ENCODE results near the gene RTKN.
A peak's percentile ranks its signal among the peaks of the same experiment; 100 is the strongest.
"Not testable (repeated sequence)": the region's sequence is repeated elsewhere in the genome, so short reads cannot be mapped to it uniquely, and the experiment has no call there.

The RTKN gene, protein sequence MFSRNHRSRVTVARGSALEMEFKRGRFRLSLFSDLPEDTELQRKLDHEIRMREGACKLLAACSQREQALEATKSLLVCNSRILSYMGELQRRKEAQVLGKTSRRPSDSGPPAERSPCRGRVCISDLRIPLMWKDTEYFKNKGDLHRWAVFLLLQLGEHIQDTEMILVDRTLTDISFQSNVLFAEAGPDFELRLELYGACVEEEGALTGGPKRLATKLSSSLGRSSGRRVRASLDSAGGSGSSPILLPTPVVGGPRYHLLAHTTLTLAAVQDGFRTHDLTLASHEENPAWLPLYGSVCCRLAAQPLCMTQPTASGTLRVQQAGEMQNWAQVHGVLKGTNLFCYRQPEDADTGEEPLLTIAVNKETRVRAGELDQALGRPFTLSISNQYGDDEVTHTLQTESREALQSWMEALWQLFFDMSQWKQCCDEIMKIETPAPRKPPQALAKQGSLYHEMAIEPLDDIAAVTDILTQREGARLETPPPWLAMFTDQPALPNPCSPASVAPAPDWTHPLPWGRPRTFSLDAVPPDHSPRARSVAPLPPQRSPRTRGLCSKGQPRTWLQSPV

DNA sequence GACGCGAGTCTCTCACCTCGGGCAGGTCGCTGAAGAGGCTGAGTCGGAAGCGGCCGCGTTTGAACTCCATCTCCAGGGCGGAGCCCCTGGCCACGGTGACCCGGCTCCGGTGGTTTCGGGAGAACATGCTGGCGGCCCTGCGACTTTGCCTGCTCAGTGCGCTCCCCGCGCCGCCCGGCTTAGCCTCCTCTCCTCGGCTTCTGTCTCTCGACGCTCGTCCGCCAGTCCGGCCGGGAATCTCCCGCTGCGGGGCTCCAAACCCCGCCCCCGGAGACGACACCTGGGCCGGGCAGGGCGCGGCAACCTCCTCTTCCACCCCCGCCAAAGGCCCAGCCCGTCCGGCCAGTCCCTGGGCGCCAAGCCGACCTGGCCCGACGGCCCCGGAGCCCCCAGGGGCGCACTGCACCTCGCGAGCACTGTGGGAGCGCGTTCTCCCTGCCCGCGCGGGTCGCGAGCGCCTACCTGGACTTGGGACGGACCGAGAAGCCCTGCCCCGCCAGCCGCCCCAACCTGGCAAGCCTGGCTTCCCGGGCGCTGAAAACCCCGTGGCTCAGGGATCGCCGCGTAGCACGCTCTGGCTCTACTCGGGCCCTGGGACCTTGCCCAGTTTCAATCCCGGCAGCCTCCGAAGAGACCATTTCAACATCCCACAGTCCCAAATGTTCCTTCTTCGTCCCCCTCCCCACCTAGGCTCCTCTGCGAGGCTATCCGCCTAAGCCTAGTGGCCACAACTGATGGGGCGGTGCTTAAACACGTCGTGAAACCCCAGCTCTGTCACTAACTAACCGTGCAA, at the start of gene RTKN:
Gene RTKN, minus strand, starts transcription at position 248 of the 793 bp plus-strand sequence. Its CDS starts 121 bp downstream, at position 127.
- peak; percentile 93 for DNase-seq

DNA sequence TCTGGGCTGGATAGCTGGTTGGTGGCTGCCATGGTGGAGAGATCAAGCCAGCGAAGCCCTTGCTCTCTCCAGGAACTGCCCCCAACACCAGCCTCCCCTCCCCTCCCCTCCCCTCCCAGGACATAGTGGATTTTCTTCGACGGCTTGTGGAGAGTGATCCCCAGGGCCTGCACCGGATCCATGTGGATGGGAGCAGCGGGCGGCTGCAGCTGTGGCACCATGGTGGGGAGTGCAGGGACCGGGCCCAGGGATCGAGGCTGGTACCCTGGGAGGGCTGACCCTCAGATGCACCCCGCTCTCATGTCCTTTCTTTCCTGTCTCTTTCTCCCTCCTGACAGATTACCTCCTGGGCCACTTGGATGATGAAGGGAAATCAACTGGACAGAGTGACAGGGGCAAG, 48.2 kb upstream of the RTKN start:
- no peak for DNase-seq

DNA sequence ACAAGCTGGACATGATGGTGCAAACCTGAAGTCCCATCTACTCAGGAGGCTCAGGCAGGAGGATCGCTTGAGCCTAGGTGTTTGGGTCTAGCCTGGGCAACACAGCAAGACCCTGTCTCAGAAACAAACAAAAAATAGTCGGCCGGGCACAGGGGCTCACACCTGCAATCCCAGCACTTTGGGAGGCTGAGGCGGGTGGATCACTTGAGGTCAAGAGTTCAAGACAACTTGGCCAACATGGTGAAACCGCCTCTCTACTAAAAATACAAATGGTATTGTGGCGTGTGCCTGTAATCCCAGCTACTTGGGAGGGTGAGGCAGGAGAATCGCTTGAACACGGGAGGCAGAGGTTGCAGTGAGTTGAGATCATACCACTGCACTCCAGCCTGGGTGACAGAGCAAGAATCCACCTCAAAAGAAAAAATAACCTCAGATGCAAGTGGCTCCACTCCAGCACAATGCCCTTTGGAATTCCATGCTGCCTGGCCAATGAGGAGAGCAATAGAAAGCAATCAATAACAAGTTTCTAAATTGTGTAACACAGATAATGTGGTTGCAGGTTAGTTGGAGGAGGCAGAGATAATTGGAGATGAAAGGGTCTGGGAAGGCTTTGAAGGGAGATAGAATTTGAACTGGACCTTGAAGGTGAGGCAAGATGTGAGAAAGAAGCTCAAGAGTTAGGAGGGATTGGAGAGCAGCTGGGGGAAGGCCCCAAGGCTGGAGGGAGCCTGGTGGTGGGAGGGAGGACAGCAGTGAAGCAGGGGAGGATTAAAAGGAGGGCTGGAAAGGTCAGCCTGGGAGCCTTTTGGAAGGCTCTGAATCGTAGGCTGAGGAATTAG, 47.1 kb upstream of the RTKN start:
- DNase-seq, result no peak

- DNase-seq, result no peak
Observed at GRCh38 chr2:74486141-74486540, 44.4 kb upstream of the RTKN start.

DNA sequence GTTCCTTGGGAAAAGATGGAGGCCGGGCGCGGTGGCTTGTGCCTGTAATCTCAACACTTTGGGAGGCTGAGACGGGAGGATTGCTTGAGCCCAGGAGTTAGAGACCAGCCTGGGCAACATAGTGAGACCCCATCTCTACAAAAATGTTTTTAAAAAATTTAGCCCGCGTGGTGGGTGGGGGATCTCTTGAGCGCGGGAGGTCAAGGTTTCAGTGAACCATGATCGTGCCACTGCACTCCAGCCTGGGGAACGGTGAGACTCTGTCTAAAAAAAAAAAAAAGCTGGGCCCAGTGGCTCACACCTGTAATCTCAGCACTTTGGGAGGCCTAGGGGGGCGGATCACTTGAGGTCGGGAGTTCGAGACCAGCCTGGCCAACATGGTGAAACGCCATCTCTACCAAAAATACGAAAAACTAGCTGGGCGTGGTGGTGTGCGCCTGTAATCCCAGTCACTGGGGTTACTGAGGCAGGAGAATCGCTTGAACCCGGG, 42.0 kb upstream of the RTKN start:
- not testable (repeated sequence) for DNase-seq

- peak; percentile 98 for DNase-seq
Observed at GRCh38 chr2:74482801-74483674, 41.3 kb upstream of the RTKN start, which contains the start of the genes CCDC142 and TTC31. Gene CCDC142, minus strand, starts transcription at chr2:74482998. Its CDS starts 161 bp downstream, at chr2:74482837. Gene TTC31, plus strand, starts transcription at chr2:74483081. Its CDS starts 15 bp downstream, at chr2:74483096.

- DNase-seq, result peak; percentile 83
Observed at GRCh38 chr2:74481961-74482800, 40.4 kb upstream of the RTKN start.

DNA sequence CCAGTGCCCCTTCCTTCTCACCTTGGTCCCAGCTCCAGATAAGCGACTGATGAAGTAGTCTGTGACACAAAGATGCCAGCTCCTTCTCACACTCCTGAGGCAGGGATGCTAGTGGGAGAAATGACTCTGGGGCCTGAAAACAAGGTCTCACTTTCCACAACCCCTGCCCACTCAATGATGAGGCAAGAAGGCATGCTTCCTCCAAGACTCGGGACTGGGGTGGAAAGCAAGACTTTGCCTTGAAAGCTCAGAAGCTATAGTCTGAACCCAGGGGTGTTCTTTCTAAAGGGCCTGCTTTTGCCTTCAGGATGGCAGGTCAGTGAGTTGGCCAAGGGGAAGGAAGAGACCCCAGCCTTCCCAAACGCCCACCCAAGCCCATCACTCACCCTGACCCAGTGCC, 39.7 kb upstream of the RTKN start:
- no peak for DNase-seq

DNA sequence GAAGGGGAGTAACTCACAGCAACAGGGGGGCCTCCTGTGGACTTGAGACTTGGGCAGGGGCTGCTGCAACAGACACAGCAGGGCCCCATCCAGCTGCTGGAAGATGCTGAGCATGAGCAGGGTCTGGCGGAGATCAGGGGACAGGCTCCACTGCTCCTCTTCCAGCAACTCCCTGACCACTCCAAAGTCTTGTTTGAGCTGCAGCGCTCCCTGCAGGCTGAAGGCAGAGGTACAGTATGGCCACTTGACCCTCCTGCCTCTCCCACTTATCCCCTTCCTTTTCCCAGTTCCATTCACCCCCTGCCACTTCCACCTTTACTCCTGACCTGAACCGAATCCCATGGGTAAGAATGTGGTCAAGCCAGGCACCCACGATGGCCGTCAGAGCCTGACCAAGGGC, 33.2 kb upstream of the RTKN start:
- peak; percentile 31 for DNase-seq

DNA sequence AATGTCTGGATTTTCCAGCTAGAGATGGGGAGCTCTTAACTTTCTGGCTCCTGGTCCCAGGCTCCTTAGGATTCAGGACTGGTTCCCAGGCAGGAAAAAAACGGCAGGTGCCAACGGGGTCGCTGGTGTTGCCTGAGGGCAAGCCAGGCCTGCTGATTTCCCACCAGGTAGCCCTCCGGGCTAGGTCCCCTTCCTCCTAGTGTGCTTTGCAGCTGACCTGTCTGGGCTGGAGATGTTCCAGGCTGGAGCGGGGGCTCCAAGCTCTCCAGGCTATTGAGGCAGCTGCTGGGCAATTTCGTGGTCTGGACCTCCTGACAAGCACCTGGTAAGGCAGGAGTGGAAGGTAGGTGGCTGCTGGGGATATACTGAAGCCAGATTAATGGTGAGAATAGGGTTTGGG, 32.7 kb upstream of the RTKN start:
- no peak for DNase-seq

GRCh38 chr2:74472945-74473258, 31.2 kb upstream of the RTKN start:
- no peak for DNase-seq

DNA sequence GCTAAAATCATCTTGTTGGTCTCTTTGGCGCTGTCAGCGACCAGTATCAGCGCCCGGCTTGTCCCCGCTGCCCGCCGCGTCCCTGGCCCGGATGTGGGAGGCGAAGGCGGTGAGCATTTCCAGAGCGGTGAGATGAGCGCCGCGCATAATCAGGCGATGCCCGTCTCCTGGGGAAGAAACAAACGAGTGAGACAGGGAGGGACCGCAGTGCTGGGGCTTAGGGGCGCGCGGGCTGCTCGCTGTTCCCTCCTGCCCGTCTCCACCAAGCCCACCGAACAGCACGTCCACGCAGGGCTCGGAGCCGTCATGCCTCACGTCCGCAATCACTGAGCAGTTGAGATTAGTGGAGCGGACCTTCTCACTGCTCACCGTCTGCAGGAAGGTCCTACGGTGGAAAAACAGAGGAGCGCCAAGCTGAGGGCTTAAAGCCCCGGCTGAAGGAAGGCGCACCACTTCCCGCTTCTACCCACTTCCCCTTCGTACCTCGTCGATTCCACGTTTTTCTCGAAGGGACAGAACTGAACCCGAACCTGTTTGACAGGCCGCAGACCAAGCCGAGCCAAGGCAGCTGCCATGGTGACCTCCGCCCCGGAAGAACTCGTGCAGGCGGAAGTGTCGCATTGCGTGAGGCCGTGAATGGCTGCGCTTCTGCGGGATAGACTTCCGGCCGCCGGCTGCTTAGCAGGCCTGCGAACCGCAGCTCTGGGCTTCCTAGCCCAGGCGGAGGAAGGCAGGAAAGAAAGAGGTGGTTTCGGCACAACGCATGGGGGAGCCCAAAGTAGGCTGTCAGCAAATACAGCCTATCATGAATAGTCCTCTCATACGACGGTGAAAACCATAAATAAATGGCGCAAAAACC, 30.6 kb upstream of the RTKN start, which contains the start of gene MRPL53:
Gene MRPL53, minus strand, starts transcription at position 595 of the 859 bp plus-strand sequence. Its CDS starts 20 bp downstream, at position 575.
- peak; percentile 98 for DNase-seq

GRCh38 chr2:74471332-74472065, 29.8 kb upstream of the RTKN start:
- DNase-seq, result peak; percentile 48

DNA sequence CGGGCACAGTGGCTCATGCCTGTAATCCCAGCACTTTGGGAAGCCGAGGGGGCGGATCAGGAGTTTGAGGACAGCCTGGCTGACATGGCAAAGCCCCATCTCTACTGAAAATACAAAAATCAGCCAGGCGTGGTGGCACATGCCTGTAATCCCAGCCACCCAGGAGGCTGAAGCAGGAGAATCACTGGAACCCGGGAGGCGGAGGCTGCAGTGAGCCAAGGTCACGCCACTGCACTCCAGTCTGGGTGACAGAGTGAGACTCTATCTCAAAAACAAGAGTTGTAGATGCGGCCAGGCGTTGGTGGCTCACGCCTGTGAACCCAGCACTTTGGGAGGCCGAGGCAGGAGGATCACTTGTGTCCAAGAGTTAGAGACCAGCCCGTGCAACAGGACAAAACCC, 29.0 kb upstream of the RTKN start:
- not testable (repeated sequence) for DNase-seq

GRCh38 chr2:74464406-74464805, 22.7 kb upstream of the RTKN start:
- peak; percentile 54 for DNase-seq

- DNase-seq, result no peak
Observed at GRCh38 chr2:74462786-74463105, 21.0 kb upstream of the RTKN start.

GRCh38 chr2:74462054-74462785, 20.5 kb upstream of the RTKN start:
- DNase-seq, result no peak
